Cardiac fibroblast (primary cell): ENCODE data around the gene DDX39A.
"Not testable (repeated sequence)": the region's sequence is repeated elsewhere in the genome, so short reads cannot be mapped to it uniquely, and the experiment has no call there.

Source experiments
- DNase-seq, 2 donors: peaks; one replicate each; pipeline versions ENCODE4 v3.0.0 to v3.0.0-alpha.2; 2010; ENCODE audit warnings: low read depth in 2 of 2
- H3K4me3 ChIP-seq, 2 donors: replicated peaks in 1 of 2; 1 replicate in 1 of 2; 2 replicates in 1 of 2; pipeline ENCODE4 v1.5.1; 2011; ENCODE audit warnings: low read depth in 2 of 2, low read length in 2 of 2, mild to moderate bottlenecking in 2 of 2, moderate library complexity in 1 of 2
- TF ChIP-seq, protein P1 (sequence below): IDR thresholded peaks from one replicate; pipeline ENCODE4 v1.5.1; 2011; ENCODE audit warnings: low read depth, mild to moderate bottlenecking, low read length, inconsistent platforms

DDX39A gene

GRCh38 chr19:14381689-14382474, 37.3 kb downstream of the DDX39A start:
- TF ChIP-seq, protein P1, sequence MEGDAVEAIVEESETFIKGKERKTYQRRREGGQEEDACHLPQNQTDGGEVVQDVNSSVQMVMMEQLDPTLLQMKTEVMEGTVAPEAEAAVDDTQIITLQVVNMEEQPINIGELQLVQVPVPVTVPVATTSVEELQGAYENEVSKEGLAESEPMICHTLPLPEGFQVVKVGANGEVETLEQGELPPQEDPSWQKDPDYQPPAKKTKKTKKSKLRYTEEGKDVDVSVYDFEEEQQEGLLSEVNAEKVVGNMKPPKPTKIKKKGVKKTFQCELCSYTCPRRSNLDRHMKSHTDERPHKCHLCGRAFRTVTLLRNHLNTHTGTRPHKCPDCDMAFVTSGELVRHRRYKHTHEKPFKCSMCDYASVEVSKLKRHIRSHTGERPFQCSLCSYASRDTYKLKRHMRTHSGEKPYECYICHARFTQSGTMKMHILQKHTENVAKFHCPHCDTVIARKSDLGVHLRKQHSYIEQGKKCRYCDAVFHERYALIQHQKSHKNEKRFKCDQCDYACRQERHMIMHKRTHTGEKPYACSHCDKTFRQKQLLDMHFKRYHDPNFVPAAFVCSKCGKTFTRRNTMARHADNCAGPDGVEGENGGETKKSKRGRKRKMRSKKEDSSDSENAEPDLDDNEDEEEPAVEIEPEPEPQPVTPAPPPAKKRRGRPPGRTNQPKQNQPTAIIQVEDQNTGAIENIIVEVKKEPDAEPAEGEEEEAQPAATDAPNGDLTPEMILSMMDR: no peak
- peak overlapping the region; percentile 60 to 80 for H3K4me3 ChIP-seq
- peak; percentile 60 to 70 for DNase-seq

- TF ChIP-seq, protein P1: no peak
- DNase-seq: no peak
- H3K4me3 ChIP-seq: no peak overlapping the region
These were observed 39.7 kb downstream of the DDX39A start for GRCh38 chr19:14379294-14380065.

DNA sequence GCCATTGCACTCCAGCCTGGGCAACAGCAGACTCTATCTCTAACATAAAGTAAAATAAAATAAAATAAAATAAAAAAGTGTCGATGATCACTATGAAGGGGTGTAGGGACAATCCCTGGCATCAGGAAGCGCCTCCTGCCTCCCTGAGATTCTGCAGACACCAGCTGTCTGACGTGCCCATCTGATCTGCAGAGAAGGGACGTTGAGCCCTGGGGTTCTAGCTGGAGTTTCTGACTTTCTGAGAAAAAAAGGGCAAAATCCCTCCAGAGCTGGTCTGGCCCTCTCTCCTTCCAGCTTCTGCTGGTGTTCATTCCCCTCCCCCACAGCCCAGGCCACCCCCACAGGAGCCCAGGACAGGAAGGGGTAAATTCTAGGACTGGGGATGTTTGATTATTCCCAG, 40.3 kb downstream of the DDX39A start:
- TF ChIP-seq, protein P1: no peak
- DNase-seq: no peak
- no peak overlapping the region for H3K4me3 ChIP-seq

GRCh38 chr19:14377883-14378328, 41.2 kb downstream of the DDX39A start:
- no peak for DNase-seq
- H3K4me3 ChIP-seq: no peak overlapping the region
- TF ChIP-seq, protein P1: no peak

DNA sequence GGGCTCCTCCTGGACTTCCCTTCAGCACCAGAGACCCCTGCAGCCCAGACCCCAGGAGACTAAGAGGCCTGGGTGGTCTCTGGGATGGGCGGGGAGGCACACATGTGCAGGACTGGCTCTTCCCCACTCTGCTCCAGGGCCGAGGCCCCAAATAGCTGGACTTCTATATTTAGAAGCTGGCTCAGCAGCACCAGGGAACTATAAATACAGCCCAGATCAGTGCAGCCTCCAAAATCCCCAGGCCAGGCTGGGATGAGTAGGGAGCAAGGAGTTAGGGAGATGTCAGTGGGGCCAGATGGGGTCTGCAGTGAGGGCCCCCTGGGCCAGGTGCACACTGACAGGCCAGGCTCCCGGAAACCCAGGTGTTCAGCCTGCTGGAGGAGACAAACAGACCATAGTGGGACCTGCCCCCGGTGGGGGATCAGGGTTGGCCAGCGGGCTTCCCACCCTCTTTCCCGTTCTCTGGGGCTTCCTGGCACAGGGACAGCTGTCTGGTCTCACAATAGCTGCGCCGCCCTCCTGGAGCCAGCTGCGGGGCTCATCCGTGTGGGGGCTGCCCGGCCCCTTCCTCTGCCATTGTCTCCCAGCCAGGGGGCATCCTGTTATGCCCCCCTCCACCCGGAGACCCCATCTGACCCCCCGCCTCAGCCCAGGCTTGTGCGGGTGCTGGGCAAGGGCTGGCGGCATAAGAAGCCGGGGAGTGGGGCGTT, 43.4 kb downstream of the DDX39A start:
- no peak overlapping the region for H3K4me3 ChIP-seq
- TF ChIP-seq, protein P1: no peak
- peak; percentile 13 to 27 for DNase-seq

- TF ChIP-seq, protein P1: no peak
- H3K4me3 ChIP-seq: no peak overlapping the region
- DNase-seq: no peak
These were observed 44.0 kb downstream of the DDX39A start for GRCh38 chr19:14375055-14375581.

DNA sequence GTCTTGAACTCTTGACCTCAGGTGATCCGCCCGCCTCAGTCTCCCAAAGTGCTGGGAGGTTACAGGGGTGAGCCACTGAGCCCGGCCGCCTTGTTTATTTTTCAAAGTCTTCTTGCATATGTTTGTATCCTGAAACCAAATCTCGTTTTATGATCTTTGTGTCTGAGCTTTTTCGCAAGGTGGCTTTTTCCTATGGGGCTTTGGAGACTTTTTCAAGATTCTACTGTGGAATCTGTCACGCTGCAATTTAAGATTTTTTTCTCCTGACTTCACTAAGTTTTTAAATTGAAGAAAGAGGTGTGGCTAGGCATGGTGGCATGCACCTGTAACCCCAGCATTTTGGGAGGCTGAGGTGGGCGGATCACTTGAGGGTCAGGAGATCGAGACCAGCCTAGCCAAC, 44.8 kb downstream of the DDX39A start:
- H3K4me3 ChIP-seq, DNase-seq: not testable (repeated sequence)

DNA sequence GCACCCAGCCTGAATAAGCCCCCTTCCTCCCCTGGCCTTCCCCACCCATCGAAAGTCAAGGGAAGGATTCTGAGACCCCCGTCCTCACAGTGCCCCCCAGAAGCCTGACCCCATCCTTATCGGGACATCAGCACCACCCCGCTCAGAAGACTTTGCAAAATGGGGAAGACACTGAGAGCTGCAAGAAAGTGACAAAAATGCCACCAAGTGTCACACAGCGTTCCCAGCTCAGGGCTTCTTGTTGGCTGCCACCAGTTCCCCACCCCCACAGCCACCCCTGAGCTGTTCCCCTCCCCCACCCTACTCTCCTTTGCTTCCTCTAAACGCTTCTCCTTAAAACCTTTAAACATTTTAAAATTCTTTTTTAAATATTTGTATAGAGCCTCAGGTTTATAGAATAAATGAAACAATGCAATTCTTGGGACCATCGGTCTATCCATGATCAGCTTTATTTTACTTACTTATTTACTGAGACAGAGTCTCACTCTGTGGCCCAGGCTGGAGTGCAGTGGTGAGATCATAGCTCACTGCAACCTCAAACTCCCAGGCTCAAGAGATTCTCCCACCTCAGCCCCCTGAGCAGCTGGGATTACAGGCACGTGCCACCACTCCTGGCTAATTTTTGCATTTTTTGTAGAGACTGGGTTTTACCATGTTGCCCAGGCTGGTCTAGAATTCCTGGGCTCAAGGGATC, 46.6 kb downstream of the DDX39A start:
- not testable (repeated sequence) for DNase-seq, H3K4me3 ChIP-seq
